GM21737 (cell line): ENCODE results near the gene SACS.

Experiments
- ATAC-seq: cut with Tn5 transposase; IDR thresholded peaks from one replicate; pipeline ENCODE4 v1.9.1; 2021; ENCODE audit warnings: mild to moderate bottlenecking, moderate library complexity; ENCODE audit not compliant: unreplicated experiment

Gene SACS

GRCh38 chr13:23365652-23366051 lies 67.8 kb downstream of the SACS start:
- no peak for ATAC-seq

- no peak for ATAC-seq
Measured at GRCh38 chr13:23359882-23360281, 73.6 kb downstream of the SACS start.

- ATAC-seq: no peak
Measured at GRCh38 chr13:23357349-23357748, 76.2 kb downstream of the SACS start.

GRCh38 chr13:23356368-23356767 lies 77.1 kb downstream of the SACS start:
- ATAC-seq: no peak

- ATAC-seq: no peak
Measured at GRCh38 chr13:23354520-23354919, 79.0 kb downstream of the SACS start.

- ATAC-seq: no peak
Measured at GRCh38 chr13:23352161-23352560, 81.3 kb downstream of the SACS start.

GRCh38 chr13:23350009-23350408 lies 83.5 kb downstream of the SACS start:
- no peak for ATAC-seq

- no peak for ATAC-seq
Measured at GRCh38 chr13:23349161-23349897, 84.2 kb downstream of the SACS start.

- ATAC-seq: no peak
Measured at GRCh38 chr13:23348262-23349127, 85.0 kb downstream of the SACS start.

GRCh38 chr13:23347601-23348000 lies 85.9 kb downstream of the SACS start:
- no peak for ATAC-seq

GRCh38 chr13:23344931-23345595 lies 88.4 kb downstream of the SACS start:
- ATAC-seq: no peak

- ATAC-seq: no peak
Measured at GRCh38 chr13:23339225-23339624, 94.3 kb downstream of the SACS start.

GRCh38 chr13:23330356-23330755 lies 103.1 kb downstream of the SACS start:
- ATAC-seq: no peak

- no peak for ATAC-seq
Measured at GRCh38 chr13:23325191-23325590, 108.3 kb downstream of the SACS start.

- no peak for ATAC-seq
Measured at GRCh38 chr13:23323946-23324709, 109.4 kb downstream of the SACS start.

GRCh38 chr13:23322353-23323336 lies 110.9 kb downstream of the SACS start:
- ATAC-seq: no peak

- peak; percentile 75 for ATAC-seq
Measured at GRCh38 chr13:23321535-23322241, 111.8 kb downstream of the SACS start.

GRCh38 chr13:23320926-23321534 lies 112.5 kb downstream of the SACS start:
- ATAC-seq: peak; percentile 24

GRCh38 chr13:23319883-23320224 lies 113.6 kb downstream of the SACS start:
- ATAC-seq: no peak
